Medulla oblongata (tissue), 1 donor: Measurements from ENCODE around the gene ZNF37A.
"Not testable (repeated sequence)": the region's sequence is repeated elsewhere in the genome, so short reads cannot be mapped to it uniquely, and the experiment has no call there.

ENCODE experiments used
- DNase-seq: peaks from one replicate; pipeline ENCODE4 v3.0.0-alpha.2; 2015; ENCODE audit errors: extremely low spot score

Gene ZNF37A

DNA sequence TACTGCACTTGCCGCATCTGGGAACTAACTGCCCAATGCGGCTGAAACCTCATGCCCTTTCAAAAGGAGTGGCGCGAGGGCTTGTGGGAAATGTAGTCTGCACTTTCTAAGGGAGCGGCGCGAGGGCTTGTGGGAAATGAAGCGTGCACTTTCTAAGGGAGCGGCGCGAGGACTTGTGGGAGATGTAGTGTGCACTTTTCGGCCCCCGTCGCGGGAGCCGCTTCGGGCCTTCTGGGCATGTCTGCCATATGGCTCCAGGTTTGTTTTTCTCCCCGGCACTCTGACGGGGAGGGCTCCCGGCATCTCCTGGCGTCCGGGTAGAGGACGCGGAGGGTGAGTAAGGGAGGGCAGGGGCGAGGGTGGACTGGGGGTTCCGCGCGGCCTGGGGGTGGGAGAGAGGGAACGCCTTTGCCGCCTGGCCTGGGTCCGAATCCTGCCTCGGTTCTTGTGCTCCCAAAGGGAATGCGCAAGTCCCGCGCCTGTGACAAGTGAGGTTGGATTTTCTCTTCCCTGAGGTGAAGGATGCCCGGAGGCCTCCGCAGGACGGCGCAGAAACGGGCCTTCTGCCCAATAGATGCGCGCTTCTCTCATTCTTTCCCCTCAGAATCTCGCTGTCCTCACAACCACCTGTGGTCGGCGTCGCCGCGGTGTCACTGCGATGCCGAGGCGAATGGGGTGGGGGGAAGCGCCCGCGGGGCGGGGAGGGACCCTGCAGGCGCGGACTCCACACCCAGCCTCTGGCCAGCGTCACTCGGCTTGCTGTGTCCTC is at the start of gene ZNF37A:
Gene ZNF37A, plus strand, starts transcription at position 180 of the 769 bp plus-strand sequence. CDS start 2,281 bp downstream, outside the sequence.
- peak; percentile 99 for DNase-seq

GRCh38 chr10:38045129-38045528 is 49.0 kb upstream of the ZNF37A start:
- no peak for DNase-seq

- no peak for DNase-seq
These were observed 46.5 kb upstream of the ZNF37A start for GRCh38 chr10:38047666-38048065.

GRCh38 chr10:38050212-38050611 is 43.9 kb upstream of the ZNF37A start:
- DNase-seq: no peak

GRCh38 chr10:38054361-38054797 is 39.8 kb upstream of the ZNF37A start:
- DNase-seq: no peak

DNA sequence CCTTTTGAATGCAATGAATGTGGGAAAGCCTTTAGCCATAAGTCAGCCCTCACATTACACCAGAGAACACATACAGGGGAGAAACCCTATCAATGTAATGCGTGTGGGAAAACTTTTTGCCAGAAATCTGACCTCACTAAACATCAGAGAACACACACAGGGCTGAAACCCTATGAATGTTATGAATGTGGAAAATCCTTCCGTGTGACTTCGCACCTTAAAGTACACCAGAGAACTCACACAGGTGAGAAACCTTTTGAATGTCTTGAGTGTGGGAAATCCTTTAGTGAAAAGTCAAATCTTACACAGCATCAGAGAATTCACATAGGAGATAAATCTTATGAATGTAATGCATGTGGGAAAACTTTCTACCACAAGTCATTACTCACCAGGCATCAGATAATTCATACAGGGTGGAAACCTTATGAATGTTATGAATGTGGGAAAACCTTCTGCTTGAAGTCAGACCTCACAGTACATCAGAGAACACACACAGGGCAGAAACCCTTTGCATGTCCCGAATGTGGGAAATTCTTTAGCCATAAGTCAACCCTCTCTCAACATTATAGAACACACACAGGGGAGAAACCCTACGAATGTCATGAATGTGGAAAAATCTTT is 38.8 kb upstream of the ZNF37A start:
- DNase-seq: not testable (repeated sequence)

DNA sequence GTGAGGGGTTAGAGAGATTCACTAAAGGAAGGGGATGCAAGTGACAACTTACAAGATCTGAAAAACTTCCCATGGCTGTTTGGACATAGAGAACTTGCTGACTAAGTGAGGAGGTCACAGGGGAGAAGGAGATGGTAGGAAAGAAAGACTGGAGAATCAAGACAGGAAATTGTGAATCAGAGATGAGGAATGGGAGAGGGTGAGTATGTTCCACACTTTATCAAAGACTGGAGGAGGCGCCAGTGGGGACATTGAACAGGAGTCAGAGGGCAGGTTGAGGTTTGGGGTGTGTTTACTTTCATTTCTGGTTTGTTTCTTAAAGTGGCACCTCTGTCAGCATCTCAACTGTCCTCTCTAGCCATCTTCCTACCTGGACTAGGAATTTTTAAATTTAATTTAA is 24.5 kb upstream of the ZNF37A start:
- DNase-seq: not testable (repeated sequence)

- DNase-seq: no peak
These were observed 23.6 kb upstream of the ZNF37A start for GRCh38 chr10:38070501-38070900.

DNA sequence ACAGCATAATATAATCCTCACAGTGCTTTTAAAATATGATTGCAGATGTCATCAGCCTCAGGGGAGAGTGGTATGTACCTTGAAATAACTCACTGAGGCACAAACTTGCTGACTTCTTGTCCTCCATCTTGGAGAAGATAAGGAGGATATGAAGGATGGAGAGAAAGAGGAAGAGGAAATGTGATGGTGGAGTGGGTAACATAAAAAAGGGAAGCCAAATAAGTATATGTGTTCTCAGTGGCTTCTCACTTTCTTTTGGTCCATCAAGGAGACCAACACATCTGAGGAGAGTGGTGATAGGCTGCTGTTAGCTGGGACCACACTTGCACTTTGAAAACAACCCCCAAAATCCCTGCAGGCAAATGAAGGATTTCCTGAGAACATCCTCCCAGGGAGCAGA is 21.6 kb upstream of the ZNF37A start:
- DNase-seq: no peak

- no peak for DNase-seq
These were observed 17.4 kb upstream of the ZNF37A start for GRCh38 chr10:38076687-38077086.

DNA sequence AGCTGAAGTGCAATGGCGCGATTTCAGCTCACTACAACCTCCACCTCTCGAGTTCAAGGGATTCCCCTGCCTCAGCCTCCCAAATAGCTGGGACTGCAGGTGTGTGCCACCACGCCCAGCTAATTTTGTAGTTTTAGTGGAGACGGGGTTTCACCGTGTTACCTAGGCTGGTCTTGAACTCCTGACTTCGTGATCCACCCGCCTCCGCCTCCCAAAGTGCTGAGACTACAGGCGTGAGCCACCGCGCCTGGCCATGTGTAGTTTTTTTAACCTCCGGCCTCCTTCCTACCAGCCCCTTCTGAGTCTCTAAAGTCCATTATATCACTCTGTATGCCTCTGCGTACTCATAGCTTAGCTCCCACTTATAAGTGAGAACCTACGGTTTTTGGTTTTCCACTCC is 819 bp upstream of the ZNF37A start:
- not testable (repeated sequence) for DNase-seq

GRCh38 chr10:38093816-38094157 is 350 bp upstream of the ZNF37A start:
- no peak for DNase-seq

- no peak for DNase-seq
These were observed 914 bp downstream of the ZNF37A start for GRCh38 chr10:38094927-38095574.

DNA sequence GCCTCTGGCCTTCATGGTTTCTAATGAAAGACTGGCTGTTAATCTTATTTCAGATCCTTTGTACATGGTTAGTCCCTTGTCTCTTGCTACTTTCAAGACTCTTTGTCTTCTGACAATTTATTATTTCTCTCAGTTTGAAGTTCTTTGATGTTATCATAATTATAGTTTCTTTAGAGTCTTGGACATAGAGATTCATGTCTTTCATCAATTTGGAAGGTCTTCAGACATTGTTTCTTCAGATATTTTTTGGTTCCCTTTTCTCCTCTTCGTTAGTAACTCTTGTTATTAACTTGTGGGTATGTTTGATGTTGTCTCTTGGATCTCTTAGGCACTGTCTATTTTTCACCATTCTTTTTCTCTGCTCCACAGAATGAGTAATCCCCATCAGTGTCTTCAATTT is 8.7 kb downstream of the ZNF37A start:
- no peak for DNase-seq

DNA sequence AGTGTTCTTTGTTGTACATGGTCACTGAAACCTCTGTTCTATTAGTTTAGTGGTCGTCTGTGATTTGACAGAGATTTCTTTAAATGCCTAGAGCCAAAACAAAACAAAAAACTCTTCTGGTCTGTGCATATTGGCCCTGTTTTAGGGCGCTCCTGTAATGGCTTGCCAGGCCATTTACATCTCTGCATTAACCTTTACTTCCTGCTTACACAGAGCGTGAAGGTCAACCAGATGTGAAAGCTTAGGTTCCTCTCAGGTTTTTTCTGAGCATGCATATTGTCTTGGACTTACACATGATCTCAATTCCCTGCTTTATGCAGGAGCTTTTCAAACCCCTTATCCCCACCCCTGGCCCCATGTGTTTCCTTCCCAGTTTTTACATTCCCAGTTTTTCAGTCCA is 9.6 kb downstream of the ZNF37A start:
- DNase-seq: no peak

DNA sequence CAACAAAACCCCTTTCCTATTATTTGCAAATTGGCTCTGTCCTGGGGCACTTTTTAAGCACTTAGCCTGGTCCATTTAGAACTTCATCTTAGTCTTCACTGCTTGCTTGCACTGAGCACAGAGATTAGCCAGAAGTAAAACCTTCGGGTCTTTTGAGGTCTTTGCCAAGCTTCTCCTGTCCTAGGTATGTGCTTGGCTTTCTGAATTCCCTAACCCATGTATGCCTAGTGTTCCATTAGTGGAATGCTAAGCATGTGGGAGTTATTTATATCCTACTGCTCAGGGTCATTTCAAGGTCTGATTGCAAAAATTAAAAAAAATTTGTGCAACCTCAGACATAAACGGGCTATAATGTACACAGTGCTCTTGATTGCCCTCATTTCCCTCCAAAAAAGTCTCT is 18.0 kb downstream of the ZNF37A start:
- no peak for DNase-seq

GRCh38 chr10:38118072-38118807 is 24.1 kb downstream of the ZNF37A start:
- no peak for DNase-seq

DNA sequence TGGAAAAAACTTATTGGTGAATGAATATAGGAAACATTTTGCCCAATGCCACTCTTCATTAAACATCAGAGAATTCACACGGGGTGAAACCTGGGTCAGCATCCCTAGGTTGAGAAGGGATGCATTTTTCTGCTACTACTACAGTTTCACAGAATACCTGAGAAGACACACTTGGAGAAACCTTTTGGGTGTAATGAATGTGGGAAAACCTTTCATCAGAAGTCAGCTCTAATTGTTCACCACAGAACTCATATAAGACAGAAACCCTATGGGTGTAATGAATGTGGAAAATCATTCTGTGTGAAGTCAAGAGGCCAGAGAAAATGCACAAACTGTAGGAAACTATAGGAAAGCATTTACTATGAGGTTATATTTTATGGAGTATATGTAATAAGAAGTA is 24.9 kb downstream of the ZNF37A start:
- no peak for DNase-seq

DNA sequence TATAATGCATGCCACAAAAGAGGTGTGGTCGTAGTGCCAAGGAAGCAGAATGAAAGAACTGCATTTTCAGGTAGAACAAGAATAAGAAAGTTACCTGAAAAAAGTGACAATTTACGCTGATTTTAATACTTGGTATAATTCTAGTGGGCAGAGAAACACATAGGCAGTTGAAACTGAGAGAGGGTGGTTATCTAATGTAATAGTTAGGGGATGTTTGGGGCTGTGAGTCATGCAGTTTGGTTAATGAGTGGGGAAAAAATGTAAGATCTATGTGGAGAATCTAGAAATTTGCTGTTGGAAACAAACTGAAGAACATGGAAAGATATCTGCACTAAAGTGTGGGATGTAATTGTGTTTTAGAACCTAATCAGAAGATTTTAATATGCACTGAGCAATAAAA is 33.7 kb downstream of the ZNF37A start:
- no peak for DNase-seq

GRCh38 chr10:38143587-38143986 is 49.5 kb downstream of the ZNF37A start:
- DNase-seq: no peak

GRCh38 chr10:38146579-38147333 is 52.6 kb downstream of the ZNF37A start:
- peak; percentile 6 for DNase-seq

DNA sequence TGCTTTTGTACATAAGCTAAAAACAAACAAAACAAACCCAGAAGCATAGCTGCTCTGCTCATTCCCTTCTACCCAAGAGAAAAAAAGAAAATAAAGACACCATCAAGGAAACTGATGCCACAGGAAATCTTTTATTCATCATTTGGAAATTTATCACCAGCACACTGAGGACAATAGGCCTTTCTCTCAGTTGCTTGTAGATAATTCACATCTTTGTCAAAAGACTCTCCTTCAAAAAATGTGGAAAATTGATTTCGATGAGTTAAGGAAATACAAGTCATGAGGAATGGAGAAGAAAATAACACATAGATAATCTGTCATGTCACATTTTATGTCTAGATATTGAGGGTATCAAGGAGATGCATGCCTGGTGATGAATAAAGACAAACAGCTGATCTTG is 53.5 kb downstream of the ZNF37A start:
- DNase-seq: peak; percentile 26
